B cell (primary cell): Measurements from ENCODE around the gene EYS. TPM values are rescaled to one million over a fixed set of nuclear protein-coding genes. Genes with fewer than 3 reads are reported as not detected.
"Not testable (repeated sequence)": the region's sequence is repeated elsewhere in the genome, so short reads cannot be mapped to it uniquely, and the experiment has no call there.

Experiments
- ATAC-seq: fragments of 200-7000 bp; cut with Tn5 transposase; one replicate; pipeline ENCODE4 v1.10.0; 2021; ENCODE audit warnings: low read depth, mild to moderate bottlenecking, moderate number of reproducible peaks, moderate library complexity
- CTCF ChIA-PET: fragments of 350-600 bp; sonication (Branson Sonifier 250); formaldehyde crosslinking; loops from one replicate; lab custom pipeline; 2021; ENCODE audit warnings: antibody characterized with exemption, inconsistent platforms; lab: Charles Lee
- POLR2A ChIA-PET: fragments of 350-600 bp; sonication (Branson Sonifier 250); formaldehyde crosslinking; loops from one replicate; lab custom pipeline; 2021; ENCODE audit warnings: antibody characterized with exemption; lab: Charles Lee
- DNase-seq: peaks from one replicate; pipeline ENCODE4 v3.0.0; 2013
- H2AFZ ChIP-seq: 2 replicates; pipeline ENCODE4 v1.6.1; 2012; ENCODE audit warnings: mild to moderate bottlenecking, low read depth, low read length; ENCODE audit not compliant: insufficient read depth, poor library complexity, severe bottlenecking
- H3K27ac ChIP-seq, 2 donors: 1 replicate in 1 of 2; 2 replicates in 1 of 2; pipeline ENCODE4 v1.5.1; 2012 to 2013; ENCODE audit warnings: low read length in 2 of 2, mild to moderate bottlenecking in 2 of 2, moderate library complexity in 1 of 2
- H3K27me3 ChIP-seq, 4 experiments: fragments of 200-600 bp in 1 of 4; sonication (generic) in 1 of 4; replicated peaks in 1 of 4; 1 replicate in 2 of 4; 2 replicates in 2 of 4; pipeline versions ENCODE4 v1.6.1 to v1.7.0; 2013 to 2016; ENCODE audit warnings: low read length in 3 of 4, mild to moderate bottlenecking in 2 of 4, mixed read lengths in 1 of 4, moderate library complexity in 1 of 4; ENCODE audit not compliant: insufficient read depth in 4 of 4, control insufficient read depth in 3 of 4; ENCODE audit errors: control extremely low read depth in 1 of 4
- H3K36me3 ChIP-seq, 2 experiments: replicated peaks in 1 of 2; 1 replicate in 1 of 2; 2 replicates in 1 of 2; pipeline versions ENCODE4 v1.6.1 to v1.7.1; 2013; ENCODE audit warnings: low read length in 1 of 2; ENCODE audit not compliant: insufficient read depth in 2 of 2, control insufficient read depth in 1 of 2; ENCODE audit errors: control extremely low read depth in 1 of 2, extremely low read depth in 1 of 2
- H3K4me1 ChIP-seq, 2 donors: fragments of 200-600 bp in 1 of 2; sonication (generic) in 1 of 2; 1 replicate in 1 of 2; 2 replicates in 1 of 2; pipeline versions ENCODE4 v1.5.1 to v1.6.1; 2013 to 2017; ENCODE audit warnings: low read length in 2 of 2; ENCODE audit not compliant: control insufficient read depth in 2 of 2, insufficient read depth in 2 of 2
- H3K4me2 ChIP-seq: replicated peaks from 2 replicates; pipeline ENCODE3; 2012; ENCODE audit warnings: mild to moderate bottlenecking, low read depth, low read length; ENCODE audit not compliant: poor library complexity, severe bottlenecking
- H3K4me3 ChIP-seq, 5 experiments: fragments of 200-600 bp in 1 of 5; sonication (generic) in 1 of 5; 1 replicate in 3 of 5; 2 replicates in 2 of 5; pipeline versions ENCODE4 v1.5.1 to v1.7.0; 2011 to 2016; ENCODE audit warnings: low read length in 4 of 5, mild to moderate bottlenecking in 4 of 5, low read depth in 2 of 5, control low read depth in 1 of 5, moderate library complexity in 1 of 5; ENCODE audit not compliant: insufficient read depth in 1 of 5; ENCODE audit errors: control extremely low read depth in 1 of 5, extremely low read depth in 1 of 5
- H3K79me2 ChIP-seq: fragments of 200-600 bp; sonication (generic); one replicate; pipeline ENCODE4 v1.6.0; 2016; ENCODE audit warnings: low read length; ENCODE audit not compliant: control insufficient read depth, insufficient read depth
- H3K9ac ChIP-seq: fragments of 200-600 bp; sonication (generic); 2 replicates; pipeline ENCODE4 v1.6.1; 2017; ENCODE audit warnings: mild to moderate bottlenecking, low read length, moderate library complexity
- H3K9me3 ChIP-seq, 3 donors: one replicate each; pipeline versions ENCODE4 v1.6.1 to v1.7.1; 2013; ENCODE audit warnings: low read length in 2 of 3; ENCODE audit not compliant: control insufficient read depth in 2 of 3, insufficient read depth in 1 of 3; ENCODE audit errors: control extremely low read depth in 1 of 3
- H4K20me1 ChIP-seq: 2 replicates; pipeline ENCODE4 v1.6.0; 2012; ENCODE audit warnings: mild to moderate bottlenecking, low read length; ENCODE audit not compliant: insufficient read depth, control insufficient read depth, poor library complexity, severe bottlenecking
- H3K27ac Mint-ChIP-seq: one replicate; pipeline ENCODE4 v1.8.0; 2021; ENCODE audit warnings: mixed read lengths
- H3K27me3 Mint-ChIP-seq: one replicate; pipeline ENCODE4 v1.8.0; 2021; ENCODE audit warnings: mixed read lengths
- H3K4me1 Mint-ChIP-seq: one replicate; pipeline ENCODE4 v1.8.0; 2021; ENCODE audit warnings: mixed read lengths
- H3K4me3 Mint-ChIP-seq: one replicate; pipeline ENCODE4 v1.8.0; 2021; ENCODE audit warnings: mixed read lengths
- H3K9me3 Mint-ChIP-seq: one replicate; pipeline ENCODE4 v1.8.0; 2022; ENCODE audit warnings: mixed read lengths; ENCODE audit not compliant: insufficient read depth
- CTCF ChIP-seq: fragments of 200-600 bp; IDR thresholded peaks from one replicate; pipeline ENCODE4 v1.8.0; 2022; ENCODE audit warnings: antibody characterized with exemption, mild to moderate bottlenecking
- EZH2 ChIP-seq: IDR thresholded peaks from 2 replicates; pipeline ENCODE4 v1.6.1; 2012; ENCODE audit warnings: borderline replicate concordance, low read depth, mild to moderate bottlenecking, moderate library complexity, low read length; ENCODE audit not compliant: insufficient read depth, poor library complexity, severe bottlenecking
- WGBS: methylation state at CpG from one replicate; pipeline ENCODE4 v1.1.5; 2013; ENCODE audit warnings: missing lambda C conversion rate; ENCODE audit not compliant: insufficient coverage; 5-methylcytosine and 5-hydroxymethylcytosine counted together
- intact Hi-C: fragments of 100-400 bp; cut with micrococcal nuclease; formaldehyde crosslinking; loops from one replicate; pipeline ENCODE4 v1.10.0; 2022
- polyA plus RNA-seq: library from polyadenylated mRNA; depleted of rRNA; stranded (reverse); fragments of >200 nt; gene quantifications from 2 replicates; pipeline ENCODE4 v1.2.3, GENCODE V29; 2012
- total RNA-seq, 2 donors: library from RNA; stranded (reverse); fragments of 120-200 nt in 1 of 2; gene quantifications; 1 replicate in 1 of 2; 2 replicates in 1 of 2; pipeline versions ENCODE4 v1.2.3 to v1.2.4, GENCODE V29; 2013 to 2022

The EYS gene
- total and polyA plus RNA-seq, 2 donors (not counting 1 experiment from before 2014, with no cell fraction given), result not detected

- WGBS, result 60% methylated on average over 1 of the region's 2 CpGs
- Mint-ChIP-seq H3K4me1 (no peaks in the 10 kb centered on the region), H3K27me3 (no peaks in the 10 kb centered on the region), H3K9me3 (peaks cover 6% of the 10 kb centered on the region), H3K4me3 (no peak overlapping the region), H3K27ac (no peak overlapping the region)
- DNase-seq, result no peak
- H2AFZ ChIP-seq, result no peak overlapping the region
- no peaks in the 10 kb centered on the region for H3K4me1 ChIP-seq
- TF ChIP-seq EZH2 (no peak), CTCF (no peak)
- H4K20me1 ChIP-seq, result no peaks in the 10 kb centered on the region
- no peak overlapping the region for H3K4me3 ChIP-seq
- H3K9ac ChIP-seq, result no peak overlapping the region
- CTCF ChIA-PET, result no interaction called here
- H3K4me2 ChIP-seq, result no peak overlapping the region
- POLR2A ChIA-PET, result no interaction called here
- no peak for ATAC-seq
- no peaks in the 10 kb centered on the region for H3K79me2 ChIP-seq
- no peaks in the 10 kb centered on the region for H3K27me3 ChIP-seq
- no peak overlapping the region for H3K27ac ChIP-seq
- intact Hi-C loops, result no loop called here
- no peaks in the 10 kb centered on the region for H3K36me3 ChIP-seq
- H3K9me3 ChIP-seq, result no peaks in the 10 kb centered on the region
Observed at GRCh38 chr6:63839485-63839884, 1867.5 kb downstream of the EYS start.

- H3K9me3 Mint-ChIP-seq, H4K20me1 ChIP-seq, H3K4me3 Mint-ChIP-seq, H3K4me3 ChIP-seq, ATAC-seq, H3K27me3 ChIP-seq, H3K4me1 Mint-ChIP-seq, H3K79me2 ChIP-seq, intact Hi-C loops, H3K27me3 Mint-ChIP-seq, H3K36me3 ChIP-seq, DNase-seq, H3K27ac ChIP-seq, H3K4me1 ChIP-seq, H2AFZ ChIP-seq, H3K9ac ChIP-seq, CTCF ChIA-PET, H3K27ac Mint-ChIP-seq, H3K4me2 ChIP-seq, POLR2A ChIA-PET: not testable (repeated sequence)
- peaks cover 0 to 11% (median 0%) of the 10 kb centered on the region in 3 donors for H3K9me3 ChIP-seq
- WGBS, result 100% methylated on average over 1 of the region's 1 CpG
Observed at GRCh38 chr6:63828678-63829077, 1878.3 kb downstream of the EYS start.
